Measurements from ENCODE around the gene TUBGCP5. TPM values are rescaled to one million over a fixed set of nuclear protein-coding genes. Genes with fewer than 3 reads are reported as not detected.
"Not testable (repeated sequence)": the region's sequence is repeated elsewhere in the genome, so short reads cannot be mapped to it uniquely, and the experiment has no call there.

The TUBGCP5 gene
- total RNA-seq, 1 donor from 2014 or later: 34.8 TPM

DNA sequence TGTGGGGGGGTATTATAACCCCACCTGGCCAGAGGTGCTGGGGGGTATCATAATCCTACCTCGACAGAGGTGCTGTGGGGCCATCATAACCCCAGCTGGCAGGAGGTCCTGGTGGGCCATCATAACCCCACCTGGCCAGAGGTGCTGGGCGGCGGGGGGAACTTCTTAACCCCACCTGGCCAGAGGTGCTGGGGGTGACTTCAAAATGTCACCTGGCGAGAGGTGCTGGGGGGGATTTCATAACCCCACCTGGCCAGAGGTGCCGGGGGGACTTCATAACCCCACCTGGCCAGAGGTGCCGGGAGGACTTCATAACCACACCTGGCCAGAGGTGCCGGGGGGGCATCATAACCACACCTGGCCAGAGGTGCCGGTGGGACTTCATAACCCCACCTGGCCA is 2.4 kb upstream of the TUBGCP5 start:
- not testable (repeated sequence) for DNase-seq

DNA sequence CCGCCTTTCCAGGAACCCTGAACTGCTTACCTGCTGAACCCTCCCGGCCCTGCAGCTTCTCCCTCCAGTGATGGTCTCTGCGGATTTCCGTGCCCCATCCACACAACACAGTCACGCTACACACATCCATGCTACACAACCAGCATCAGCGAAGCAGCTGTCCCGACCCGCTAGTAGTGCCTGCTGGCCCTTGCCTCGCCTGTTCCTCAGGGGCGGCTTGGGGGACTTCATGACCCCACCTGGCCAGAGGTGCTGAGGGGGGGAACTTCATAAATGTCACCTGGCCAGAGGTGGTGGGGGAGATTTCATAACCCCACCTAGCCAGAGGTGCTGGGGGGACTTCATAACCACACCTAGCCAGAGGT is 530 bp upstream of the TUBGCP5 start:
- no peak for DNase-seq

DNA sequence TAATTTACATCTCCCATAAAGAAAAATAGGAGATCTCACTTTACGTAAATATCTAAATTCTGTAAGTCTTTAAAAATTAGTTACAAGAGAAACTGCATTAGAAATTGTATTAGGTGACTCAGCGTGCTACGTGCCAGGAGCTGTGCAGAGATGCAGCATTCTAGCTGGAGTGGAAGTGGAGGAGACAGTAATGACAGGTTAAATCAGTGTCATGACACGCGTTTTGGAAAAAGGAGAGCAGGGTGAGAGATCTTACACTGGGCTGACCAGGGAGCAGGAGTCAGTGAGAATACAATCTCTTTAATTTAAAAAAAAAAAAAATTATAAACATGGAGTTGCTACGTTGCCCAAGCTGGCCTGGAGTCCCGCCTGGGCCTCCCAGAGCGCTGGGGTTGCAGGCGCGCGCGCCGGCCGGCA is 635 bp downstream of the TUBGCP5 start:
- peak; percentile 55 for DNase-seq

DNA sequence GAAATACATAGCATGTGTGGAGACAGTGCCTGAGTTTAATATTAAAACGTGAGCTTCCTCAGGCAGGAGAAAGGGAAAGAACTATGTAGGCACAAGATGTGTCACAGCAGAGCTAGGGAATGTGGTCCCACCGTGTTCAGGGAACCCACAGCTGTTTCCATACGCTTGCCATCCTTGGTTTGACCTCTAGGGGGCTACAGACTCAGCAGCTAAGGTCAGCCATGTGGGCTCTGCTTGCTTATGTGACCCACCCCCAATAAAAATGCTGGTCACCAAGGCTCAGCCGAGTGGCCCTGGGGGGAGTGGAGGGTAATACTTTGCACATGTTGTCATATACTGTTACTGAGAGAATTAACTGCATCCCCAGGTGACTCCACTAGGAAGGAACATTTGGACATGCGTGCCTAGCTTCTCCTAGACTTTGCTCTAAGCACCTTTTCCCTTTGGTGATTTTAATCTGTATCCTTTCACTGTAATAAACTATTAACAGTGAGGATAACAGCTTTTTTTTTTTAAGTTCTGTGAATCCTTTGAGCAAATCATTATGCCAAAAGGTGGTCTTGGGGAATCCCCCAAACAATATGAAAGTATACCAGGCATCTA is 3.3 kb downstream of the TUBGCP5 start:
- peak; percentile 65 for DNase-seq

DNA sequence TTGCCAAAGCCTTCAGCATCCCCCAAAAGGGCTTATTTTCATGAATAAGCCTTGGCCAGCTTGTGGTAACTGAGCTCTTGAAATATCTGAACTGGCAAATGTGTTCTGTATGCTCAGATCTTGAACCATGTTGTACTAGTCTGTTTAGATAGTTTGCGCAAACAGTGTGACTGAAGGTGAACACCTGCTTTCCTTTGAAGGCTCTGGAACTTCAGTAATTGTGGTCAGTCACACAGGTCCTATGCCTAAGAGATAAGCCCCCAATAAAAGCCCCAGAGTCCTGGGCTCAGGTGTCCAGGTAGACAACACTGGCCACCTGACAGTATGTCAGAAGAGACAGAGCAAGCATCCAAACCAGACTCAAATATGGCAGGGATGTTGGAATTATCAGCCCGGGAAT is 5.4 kb downstream of the TUBGCP5 start:
- no peak for DNase-seq

DNA sequence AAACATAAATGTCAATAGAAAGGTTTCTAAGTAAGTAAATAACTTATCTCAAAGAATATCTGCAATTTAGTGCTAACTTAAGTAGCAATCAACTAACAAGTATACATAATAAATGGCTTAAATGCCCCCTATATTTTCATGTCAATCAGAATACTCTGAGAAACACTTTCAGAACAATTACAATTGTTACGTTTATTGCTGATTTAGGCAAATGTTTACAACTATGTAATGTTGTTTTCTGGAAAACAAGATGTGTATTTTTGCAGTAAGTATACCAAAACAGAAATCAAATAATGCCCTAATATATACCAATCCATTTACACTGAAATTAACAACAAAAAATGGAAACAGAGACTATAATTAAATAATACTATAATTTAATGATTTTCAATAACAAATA is 13.2 kb downstream of the TUBGCP5 start:
- no peak for DNase-seq

DNA sequence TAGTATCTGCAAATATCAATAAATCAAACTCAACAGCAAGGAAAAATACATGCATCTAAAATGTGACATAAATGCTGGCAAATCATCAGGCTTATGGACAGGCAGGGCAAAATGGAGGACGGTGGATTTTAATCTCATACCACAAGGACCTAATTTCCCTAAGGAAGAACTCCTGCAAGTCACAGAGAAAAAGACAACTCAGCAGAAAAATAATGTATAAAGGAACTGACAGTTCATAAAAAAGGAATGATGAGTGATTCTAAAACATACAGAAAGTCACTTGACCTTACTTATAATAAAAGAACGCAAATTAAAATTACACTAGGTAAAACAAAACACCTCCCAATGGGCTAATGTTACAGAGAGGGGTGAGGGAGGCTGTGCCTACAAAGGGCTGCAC is 17.2 kb downstream of the TUBGCP5 start:
- no peak for DNase-seq

DNA sequence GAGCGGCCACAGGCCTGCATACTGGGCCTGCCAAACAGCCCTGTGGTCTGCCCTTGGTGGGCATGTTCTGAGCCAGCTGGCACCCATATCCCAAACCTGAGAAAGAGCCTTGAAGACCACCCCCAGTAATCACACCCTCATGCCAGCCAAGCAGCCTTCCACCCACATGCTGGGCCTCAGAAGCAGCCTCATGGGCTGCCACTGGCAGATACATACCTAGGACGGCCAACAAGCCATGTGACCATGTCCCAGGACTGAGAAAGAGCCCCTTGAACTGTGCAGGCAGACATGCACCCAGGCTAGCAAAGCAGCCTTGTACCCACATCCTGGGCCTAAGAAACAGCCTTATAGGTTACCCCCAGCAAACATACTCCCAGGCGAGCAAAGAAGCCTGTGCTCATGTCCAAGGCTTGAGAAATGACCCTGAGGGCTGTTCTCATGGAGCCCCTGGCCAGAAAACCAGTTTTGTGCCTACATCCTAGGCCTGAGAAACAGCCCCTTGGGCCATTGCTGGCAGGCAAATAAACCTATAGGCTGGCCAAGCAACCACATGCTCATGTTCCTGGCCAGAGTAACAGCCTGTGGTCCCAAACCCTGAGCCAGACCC is 24.9 kb downstream of the TUBGCP5 start:
- DNase-seq: no peak

DNA sequence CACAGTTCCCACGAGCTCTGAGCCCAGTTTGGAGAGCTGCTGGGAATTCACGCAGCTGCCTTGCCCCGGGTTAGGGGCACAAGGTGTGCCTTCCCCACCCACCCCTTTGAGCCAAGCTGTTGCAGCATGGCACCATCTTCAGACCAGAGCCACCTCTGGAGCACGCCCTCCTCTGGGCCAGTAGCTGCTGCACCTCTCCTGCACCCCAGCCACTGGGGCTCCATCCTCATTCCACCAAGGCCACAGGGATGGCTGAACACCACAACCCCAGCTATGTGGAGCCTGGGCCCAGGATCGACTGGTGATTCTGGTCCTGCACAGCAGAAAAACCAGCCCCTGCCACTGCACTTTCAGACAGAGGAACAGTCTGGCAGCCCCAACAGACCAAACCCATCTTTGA is 25.7 kb downstream of the TUBGCP5 start:
- no peak for DNase-seq

DNA sequence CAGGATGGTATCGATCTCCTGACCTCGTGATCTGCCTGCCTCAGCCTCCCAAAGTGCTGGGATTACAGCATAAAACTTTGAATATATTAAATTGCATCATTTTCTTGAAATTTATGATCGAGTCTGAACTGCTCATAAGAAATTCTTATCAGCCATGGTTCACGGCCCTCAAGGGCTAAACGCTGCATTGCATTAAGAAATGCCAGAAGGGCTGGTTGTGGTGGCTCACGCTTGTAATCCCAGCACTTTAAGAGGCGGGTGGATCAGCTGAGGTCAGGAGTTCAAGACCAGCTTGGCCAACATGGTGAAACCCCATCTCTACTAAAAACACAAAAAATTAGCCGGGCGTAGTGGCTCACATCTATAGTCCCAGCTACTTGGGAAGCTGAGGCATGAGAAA is 26.8 kb downstream of the TUBGCP5 start:
- DNase-seq: not testable (repeated sequence)

DNA sequence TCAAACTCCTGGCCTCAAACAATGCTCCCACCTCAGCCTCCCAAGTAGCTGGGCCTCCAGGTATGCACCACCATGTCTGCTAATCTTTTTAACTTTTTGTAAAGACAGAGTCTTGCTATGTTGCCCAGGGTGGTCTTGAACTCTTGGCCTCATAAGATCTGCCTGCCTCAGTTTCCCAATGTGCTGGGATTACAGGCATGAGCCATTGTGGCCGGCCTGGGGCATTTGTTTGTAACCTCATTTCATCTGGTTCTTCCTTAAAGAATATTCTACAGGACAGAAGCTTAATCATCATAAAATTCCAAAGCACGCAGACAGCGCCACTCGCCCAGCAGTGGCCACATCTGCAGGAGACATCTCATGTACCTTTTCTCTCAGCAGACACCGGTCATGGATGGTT is 35.6 kb downstream of the TUBGCP5 start:
- no peak for DNase-seq

DNA sequence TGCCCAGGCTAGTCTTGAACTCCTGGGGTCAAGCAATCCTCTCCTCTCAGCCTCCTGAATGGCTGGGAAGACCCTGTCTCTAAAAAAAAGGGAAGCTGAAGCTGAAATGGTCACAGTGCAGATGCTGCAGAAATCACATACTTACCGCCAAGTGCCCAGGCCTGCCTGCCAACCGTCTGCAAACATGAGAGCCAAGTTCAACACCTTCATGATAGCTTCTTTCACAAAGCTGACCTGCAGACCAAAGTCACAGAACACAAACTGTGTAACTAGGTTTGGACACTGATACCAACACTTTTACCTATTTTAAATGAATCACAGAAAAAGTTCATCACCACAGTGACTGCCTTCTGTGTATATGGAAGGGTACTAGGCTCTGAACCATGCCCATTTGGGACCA is 36.4 kb downstream of the TUBGCP5 start:
- no peak for DNase-seq

DNA sequence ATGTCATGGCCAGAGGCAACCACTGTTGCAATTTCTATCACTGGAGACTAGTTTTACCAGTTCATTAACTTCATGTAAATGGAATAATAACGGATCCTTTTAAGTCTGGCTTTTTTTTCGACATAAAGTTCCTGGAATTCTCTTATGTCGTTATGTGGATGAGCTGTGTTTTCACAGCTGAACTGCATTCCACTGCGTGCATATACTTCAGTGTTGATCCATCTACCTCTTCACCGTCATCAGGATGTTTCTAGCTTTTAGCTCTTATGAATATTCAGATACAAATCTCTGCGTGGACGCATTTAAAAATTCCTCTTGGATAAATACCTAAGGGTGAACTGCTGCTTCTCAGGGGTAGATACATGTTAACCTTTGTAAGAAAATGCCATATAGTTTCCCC is 43.6 kb downstream of the TUBGCP5 start:
- no peak for DNase-seq

DNA sequence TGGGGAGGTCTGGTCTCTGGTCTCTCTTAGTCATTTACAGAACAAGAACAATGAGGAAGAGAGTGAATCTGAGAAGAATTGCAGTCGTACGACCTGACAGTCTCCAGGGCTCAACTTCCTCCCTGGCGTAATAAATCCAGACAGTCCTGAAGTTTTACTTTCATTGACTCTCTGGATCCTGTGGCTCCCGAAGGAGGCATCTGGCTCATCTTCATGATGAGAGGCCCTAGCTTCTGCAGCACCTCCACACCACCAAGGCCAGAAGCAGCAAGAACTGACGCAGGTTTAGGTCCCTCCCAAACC is 47.4 kb downstream of the TUBGCP5 start:
- DNase-seq: no peak

DNA sequence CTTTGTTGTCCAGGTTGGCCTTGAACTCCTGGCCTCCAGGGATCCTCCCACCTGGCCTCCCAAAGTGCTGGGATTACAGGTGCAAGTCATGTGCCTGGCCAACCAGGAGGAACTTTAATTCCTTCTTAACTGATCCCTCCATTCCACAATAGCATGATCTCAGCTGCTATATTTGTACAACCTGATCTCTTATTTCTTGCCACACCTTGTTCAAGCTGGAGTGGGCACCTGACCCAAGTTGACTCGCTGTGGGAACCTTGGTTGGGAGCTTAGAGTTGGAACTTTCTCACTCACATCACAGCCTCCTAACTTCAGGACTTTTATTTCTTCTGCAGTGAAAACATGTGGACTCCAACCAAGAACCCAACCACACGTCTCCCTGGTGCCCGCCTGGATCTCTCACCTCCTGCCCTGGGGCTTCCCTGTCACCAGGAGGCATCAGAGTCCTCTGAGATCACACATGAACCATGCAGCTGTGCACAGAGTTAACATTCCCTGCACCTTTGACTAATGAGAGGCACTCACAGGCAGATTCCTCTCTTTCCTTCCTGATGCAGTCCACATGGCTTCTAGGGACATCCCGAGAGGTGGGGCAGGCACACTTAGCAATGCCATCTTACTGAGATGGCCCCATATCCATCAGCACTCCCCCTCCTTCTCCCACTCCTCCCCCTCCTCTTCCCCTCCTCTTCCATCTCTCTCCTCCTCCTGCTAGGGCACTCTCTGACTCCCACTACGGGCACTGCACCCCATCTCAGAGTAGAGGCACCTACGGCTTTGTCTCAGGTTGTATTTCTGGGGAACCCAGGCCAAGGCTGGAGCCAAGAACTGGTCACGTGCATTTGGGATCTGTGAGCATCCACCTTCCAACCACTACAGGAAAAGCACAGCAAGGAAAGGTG is 49.5 kb downstream of the TUBGCP5 start:
- no peak for DNase-seq

DNA sequence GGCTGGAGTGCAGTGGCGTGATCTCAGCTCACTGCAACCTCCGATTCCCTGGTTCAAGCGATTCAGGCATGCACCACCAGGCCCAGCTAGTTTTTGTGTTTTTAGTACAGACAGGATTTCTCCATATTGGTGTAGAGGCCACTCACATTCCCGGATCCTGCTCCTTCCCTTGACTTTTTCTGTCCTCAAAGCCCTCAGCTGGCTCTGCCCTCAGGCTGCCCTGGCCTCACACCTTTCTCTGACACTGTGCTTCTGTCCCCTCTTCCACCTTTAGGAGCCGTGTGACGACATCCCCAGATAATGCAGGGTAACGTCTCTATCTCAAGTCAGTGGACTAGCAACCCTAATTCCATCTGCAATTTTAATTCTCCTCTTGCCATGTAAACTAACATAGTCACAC is 50.6 kb downstream of the TUBGCP5 start:
- DNase-seq: no peak

DNA sequence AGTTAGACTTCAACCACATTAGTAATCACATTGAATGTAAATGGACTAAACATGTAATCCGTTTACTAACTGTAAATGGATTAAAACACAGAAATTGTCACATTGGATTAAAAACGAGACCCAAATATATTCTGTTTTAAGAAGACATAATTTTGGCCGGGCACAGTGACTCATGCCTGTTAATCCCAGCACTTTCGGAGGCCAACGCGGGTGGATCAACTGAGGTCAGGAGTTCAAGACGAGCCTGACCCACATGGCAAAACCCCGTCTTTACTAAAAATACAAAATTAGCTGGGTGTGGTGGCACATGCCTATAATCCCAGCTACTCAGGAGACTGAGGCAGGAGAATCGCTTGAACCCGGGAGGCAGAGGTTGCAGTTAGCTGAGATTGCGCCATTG is 57.4 kb downstream of the TUBGCP5 start:
- DNase-seq: not testable (repeated sequence)

DNA sequence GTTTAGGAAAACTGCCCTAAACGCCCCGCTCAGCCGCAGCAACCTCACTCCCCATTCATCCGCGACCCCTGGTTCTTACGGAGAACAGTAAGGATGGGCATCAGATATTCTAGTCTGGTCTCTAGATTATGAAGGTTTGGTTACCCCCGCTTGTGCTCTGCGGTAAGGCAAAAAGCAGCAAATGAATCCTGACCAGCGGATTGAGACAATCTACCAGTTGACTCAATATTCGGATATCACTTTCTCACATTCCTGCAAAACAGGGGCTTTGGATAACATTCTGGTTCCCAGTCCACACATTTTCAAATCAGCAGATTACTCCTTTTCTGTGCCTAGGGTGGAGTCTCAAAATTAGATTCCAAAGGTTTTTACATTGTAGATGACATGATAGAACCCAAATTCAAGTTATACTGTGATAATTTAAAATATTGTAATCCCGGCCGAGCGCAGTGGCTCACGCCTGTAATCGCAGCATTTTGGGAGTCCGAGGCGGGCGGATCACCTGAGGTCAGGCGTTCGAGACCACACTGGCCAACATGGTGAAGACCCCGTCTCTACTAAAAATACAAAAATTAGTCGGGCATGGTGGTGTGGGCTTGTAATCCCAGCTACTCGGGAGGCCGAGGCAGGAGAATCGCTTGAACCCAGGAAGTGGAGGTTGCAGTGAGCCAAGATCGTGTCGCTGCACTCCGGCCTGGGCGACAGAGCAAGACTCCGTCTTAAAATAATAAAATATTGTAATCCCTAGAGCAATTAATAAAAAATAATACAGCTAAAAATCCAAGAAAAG is 58.1 kb downstream of the TUBGCP5 start:
- no peak for DNase-seq

DNA sequence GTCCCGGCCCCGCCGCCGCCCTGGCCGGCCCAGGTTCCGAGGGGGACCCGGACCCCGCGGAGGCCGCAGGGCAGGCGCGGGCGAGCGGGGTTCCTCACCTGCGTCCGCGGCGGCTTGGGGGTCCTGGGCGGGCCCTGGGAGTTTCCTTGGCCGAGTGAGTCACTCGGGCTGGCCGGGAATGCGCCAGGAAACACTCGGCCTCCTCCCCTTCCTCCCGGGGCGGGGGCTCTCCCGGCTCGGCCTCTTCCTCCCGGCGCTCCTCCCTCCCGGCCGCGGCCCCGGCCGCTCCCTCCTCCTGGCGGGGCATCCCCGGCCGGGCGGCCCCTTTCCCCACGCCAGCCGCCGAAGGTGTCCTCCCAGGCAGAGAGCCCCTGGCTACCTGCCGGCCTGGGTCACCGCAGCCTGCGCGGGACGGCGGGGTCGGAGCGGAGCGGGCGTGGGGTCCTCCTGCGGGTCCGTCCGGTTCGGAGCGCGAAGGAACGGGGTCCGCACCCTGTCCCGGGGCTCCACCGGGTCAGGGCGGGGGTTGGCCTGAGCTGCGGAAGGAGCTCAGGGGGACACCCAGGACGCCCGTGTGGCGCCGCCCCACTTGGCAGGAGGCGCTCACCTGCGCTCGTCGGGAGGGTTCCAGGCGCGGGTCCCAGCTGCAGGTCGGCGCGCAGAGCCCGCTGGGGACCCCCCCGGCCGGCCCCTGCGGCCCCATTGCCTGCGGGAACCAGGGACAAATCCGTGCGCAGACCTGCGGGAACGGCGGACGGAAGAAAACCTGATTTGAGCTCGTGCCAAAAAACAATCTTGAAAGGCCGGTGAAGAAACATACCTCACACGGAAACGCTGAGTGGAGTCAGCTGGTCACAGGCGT is 58.9 kb downstream of the TUBGCP5 start, which contains the start of gene CYFIP1:
Gene CYFIP1, minus strand, starts transcription at position 180 of the 862 bp plus-strand sequence. CDS start 33,083 bp downstream, outside the sequence.
- peak; percentile 92 for DNase-seq

DNA sequence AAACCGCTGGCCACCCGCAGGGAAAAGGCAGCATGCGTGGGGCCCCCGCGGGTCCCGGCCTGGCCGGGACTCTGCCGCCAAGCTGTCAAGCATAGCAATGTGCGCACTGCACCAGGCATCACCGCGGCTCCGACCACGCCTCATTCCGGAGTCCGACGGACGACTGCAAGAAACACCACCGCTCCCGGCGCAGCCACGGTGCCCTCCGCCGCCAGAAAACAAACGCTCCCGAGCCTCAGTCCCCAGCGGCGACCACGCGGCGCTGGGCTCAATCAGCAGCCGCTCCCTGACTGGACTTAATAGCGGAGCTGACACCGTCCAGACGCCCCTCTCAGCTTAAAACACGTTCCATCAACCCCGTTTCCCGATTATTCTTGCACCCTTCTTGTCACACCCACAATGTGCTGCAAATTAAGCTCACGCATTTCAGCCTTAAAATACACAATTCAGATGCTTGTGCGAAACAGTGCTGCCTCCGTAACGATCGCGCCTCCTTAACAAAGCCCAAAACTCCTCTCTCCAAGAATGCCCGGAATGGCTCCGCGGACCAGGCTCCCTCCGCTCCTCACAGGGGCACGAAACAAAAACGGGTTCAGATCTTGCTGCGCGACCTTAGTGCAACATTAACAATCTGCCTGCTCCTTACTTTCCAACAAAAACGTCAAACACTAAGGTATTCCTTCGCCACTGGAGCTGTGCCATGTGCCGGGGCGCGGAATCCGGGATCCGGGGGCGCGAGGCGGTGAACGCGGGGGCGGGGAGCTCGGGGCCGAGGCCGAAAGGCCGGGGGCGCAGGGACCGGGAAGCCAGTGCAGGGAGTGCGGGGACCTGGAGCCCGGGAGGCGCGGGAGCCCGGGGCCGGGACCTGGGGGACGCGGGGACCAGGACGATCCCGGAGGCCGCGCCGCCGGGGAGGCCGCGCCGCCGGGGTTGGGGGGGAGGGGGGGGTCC is 59.9 kb downstream of the TUBGCP5 start:
- DNase-seq: peak; percentile 56
